KMS-11 (cell line): ENCODE results near the gene LOXL3.

Experiments
- H2AFZ ChIP-seq: fragments of 200-600 bp; sonication (generic); 2 replicates; pipeline ENCODE4 v1.6.1; 2016; ENCODE audit warnings: antibody characterized with exemption, mixed run types, low read depth
- H3K27ac ChIP-seq: fragments of 200-600 bp; sonication (generic); 2 replicates; pipeline ENCODE4 v1.6.1; 2016; ENCODE audit warnings: mild to moderate bottlenecking, mixed run types
- H3K27me3 ChIP-seq: fragments of 200-600 bp; sonication (generic); 2 replicates; pipeline ENCODE4 v1.6.1; 2017; ENCODE audit warnings: mild to moderate bottlenecking, low read depth, mixed run types, moderate library complexity; ENCODE audit not compliant: insufficient read depth
- H3K36me3 ChIP-seq: fragments of 200-600 bp; sonication (generic); 2 replicates; pipeline ENCODE4 v1.6.1; 2017; ENCODE audit warnings: mild to moderate bottlenecking, mixed run types; ENCODE audit not compliant: insufficient read depth
- H3K4me1 ChIP-seq: fragments of 200-600 bp; sonication (generic); 2 replicates; pipeline ENCODE4 v1.6.1; 2016; ENCODE audit warnings: mild to moderate bottlenecking, low read depth, mixed run types; ENCODE audit not compliant: poor library complexity, severe bottlenecking
- H3K4me2 ChIP-seq: fragments of 200-600 bp; sonication (generic); 2 replicates; pipeline ENCODE4 v1.7.0; 2016; ENCODE audit warnings: mild to moderate bottlenecking, mixed run types
- H3K4me3 ChIP-seq: fragments of 200-600 bp; sonication (generic); IDR thresholded peaks from 2 replicates; pipeline ENCODE4 v1.6.1; 2017; ENCODE audit warnings: low read depth, low read length, mixed read lengths; ENCODE audit not compliant: insufficient read depth
- H3K79me2 ChIP-seq: fragments of 200-600 bp; sonication (generic); 2 replicates; pipeline ENCODE4 v1.6.1; 2016; ENCODE audit warnings: low read depth, mixed run types; ENCODE audit not compliant: insufficient read depth
- H3K9ac ChIP-seq: fragments of 200-600 bp; sonication (generic); 2 replicates; pipeline ENCODE4 v1.6.1; 2016; ENCODE audit warnings: mild to moderate bottlenecking, mixed run types
- H4K20me1 ChIP-seq: fragments of 200-600 bp; sonication (generic); 2 replicates; pipeline ENCODE4 v1.6.1; 2016; ENCODE audit warnings: mild to moderate bottlenecking, mixed run types; ENCODE audit not compliant: insufficient read depth
- TF ChIP-seq, protein P1 (sequence below): fragments of 200-600 bp; sonication (generic); conservative IDR thresholded peaks from 2 replicates; pipeline ENCODE4 v1.6.1; 2017; ENCODE audit warnings: low read depth, mild to moderate bottlenecking, antibody characterized with exemption, low read length, moderate library complexity, mixed read lengths

The LOXL3 gene

DNA sequence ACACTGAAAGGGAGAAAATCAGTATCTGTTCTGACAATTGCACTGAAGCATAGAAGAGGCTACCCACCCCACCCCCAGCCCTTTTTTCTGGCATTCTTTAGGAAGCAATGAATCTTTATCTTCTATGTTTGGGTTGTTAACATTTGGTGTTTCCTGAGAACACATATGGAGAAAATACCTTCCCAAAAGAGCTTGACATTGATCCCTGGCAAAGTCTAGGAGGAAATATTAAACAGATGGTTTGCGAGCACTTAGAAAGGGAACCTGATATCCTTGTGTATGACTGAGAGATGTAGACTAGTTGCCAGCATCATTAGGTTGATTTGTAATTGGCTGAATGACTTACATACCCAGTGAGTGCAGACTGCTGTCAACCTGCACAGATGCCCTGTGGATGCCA, 43.7 kb upstream of the LOXL3 start:
- H2AFZ ChIP-seq: no peak overlapping the region
- TF ChIP-seq, protein P1, sequence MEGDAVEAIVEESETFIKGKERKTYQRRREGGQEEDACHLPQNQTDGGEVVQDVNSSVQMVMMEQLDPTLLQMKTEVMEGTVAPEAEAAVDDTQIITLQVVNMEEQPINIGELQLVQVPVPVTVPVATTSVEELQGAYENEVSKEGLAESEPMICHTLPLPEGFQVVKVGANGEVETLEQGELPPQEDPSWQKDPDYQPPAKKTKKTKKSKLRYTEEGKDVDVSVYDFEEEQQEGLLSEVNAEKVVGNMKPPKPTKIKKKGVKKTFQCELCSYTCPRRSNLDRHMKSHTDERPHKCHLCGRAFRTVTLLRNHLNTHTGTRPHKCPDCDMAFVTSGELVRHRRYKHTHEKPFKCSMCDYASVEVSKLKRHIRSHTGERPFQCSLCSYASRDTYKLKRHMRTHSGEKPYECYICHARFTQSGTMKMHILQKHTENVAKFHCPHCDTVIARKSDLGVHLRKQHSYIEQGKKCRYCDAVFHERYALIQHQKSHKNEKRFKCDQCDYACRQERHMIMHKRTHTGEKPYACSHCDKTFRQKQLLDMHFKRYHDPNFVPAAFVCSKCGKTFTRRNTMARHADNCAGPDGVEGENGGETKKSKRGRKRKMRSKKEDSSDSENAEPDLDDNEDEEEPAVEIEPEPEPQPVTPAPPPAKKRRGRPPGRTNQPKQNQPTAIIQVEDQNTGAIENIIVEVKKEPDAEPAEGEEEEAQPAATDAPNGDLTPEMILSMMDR: no peak
- H3K4me3 ChIP-seq: no peak overlapping the region
- H3K27ac ChIP-seq: no peak overlapping the region
- H3K36me3 ChIP-seq: no peaks in the 10 kb centered on the region
- H3K9ac ChIP-seq: no peak overlapping the region
- H3K27me3 ChIP-seq: no peaks in the 10 kb centered on the region
- no peaks in the 10 kb centered on the region for H4K20me1 ChIP-seq
- H3K79me2 ChIP-seq: no peaks in the 10 kb centered on the region
- H3K4me2 ChIP-seq: no peak overlapping the region
- H3K4me1 ChIP-seq: no peaks in the 10 kb centered on the region

DNA sequence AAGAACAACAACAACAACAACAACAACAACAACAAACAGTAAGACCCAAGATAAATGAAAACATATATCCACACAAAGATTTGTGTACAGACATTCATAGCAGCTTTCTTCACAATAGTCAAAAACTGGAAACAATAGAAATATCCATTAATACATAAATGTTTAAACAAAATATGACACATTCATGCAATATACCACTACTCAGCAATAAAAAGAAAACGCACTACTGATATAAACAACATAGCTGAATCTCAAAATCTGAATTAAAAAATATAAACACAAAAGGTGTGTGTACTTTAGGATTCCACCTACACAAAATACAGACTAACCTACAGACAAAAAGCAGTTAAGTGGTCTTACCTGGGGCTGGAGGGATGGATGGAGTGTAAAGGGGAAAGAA, 42.8 kb upstream of the LOXL3 start:
- no peaks in the 10 kb centered on the region for H3K4me1 ChIP-seq
- no peak overlapping the region for H3K4me3 ChIP-seq
- TF ChIP-seq, protein P1: no peak

DNA sequence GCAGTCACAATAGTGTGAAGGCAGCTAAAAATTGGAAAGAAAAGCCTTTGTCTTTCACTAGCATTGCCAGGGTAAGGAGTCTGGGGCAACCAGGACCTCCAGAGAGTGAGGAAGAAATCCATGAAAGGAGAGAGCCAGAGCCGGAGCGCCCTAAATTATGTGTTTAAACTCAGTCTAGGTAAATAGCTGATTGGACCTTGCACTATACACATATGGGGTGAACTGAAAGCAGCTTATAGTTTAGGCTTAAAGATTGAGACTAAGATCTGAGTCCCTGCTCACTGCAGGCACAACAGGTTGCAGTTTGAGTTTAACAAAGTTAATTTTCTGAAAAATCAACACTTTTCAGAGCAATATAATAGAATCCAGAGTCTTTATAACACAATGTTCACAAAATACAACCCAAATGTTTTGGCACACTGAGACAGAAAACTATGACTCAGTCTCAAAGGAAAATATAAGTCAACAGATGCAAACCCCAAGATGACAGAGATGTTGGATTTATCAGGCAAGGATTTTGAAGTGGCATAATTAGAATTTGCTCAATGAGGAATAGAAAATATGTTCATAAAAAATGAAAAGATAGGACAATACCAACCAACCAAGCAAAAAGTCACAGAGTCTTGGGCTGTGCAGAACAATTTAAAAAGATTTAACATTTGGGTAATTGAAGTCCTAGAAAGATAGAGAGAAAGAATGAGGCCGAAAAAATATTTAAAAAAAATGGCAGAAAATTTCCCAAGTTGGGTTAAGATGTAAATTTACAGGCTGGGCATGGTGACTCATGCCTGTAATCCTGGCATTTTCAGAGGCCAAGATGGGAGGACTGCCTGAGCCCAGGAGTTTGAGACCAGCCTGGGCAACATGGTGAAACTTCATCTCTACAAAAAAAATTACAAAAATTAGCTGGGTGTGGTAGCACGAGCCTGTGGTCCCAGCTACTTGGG, 40.4 kb upstream of the LOXL3 start:
- H3K79me2 ChIP-seq: no peaks in the 10 kb centered on the region
- H3K27me3 ChIP-seq: no peaks in the 10 kb centered on the region
- H3K27ac ChIP-seq: no peak overlapping the region
- TF ChIP-seq, protein P1: no peak
- no peaks in the 10 kb centered on the region for H4K20me1 ChIP-seq
- no peak overlapping the region for H3K9ac ChIP-seq
- H3K4me2 ChIP-seq: no peak overlapping the region
- H3K4me1 ChIP-seq: no peaks in the 10 kb centered on the region
- no peak overlapping the region for H2AFZ ChIP-seq
- no peak overlapping the region for H3K4me3 ChIP-seq
- H3K36me3 ChIP-seq: no peaks in the 10 kb centered on the region

More for the DNA sequence above, 42.8 kb upstream of the LOXL3 start:
- Histone ChIP-seq H3K9ac (no peak overlapping the region), H3K27ac (no peak overlapping the region), H2AFZ (no peak overlapping the region), H4K20me1 (no peaks in the 10 kb centered on the region), H3K36me3 (no peaks in the 10 kb centered on the region), H3K4me2 (no peak overlapping the region), H3K27me3 (no peaks in the 10 kb centered on the region), H3K79me2 (no peaks in the 10 kb centered on the region)

DNA sequence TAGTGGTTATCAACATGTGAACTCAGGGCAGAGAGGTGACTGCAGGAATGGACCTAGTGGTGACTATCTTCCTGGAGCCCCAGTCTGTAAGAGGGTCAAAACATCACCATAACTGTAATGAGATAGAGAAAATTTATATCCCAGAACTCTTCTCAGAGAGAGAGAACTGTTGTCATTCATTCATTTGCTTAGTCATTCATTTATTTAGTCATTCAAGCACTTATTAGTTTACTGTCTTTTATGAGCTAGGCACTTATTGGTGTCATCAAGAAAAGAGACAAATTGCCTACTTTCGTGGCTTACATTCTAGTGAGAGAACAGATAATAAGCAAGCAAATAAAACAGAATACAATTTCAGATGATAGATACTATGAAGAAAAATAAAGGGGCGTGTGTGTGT, 34.9 kb upstream of the LOXL3 start:
- TF ChIP-seq, protein P1: no peak
- Histone ChIP-seq H4K20me1 (no peaks in the 10 kb centered on the region), H3K4me2 (no peak overlapping the region), H3K4me1 (peaks cover 12% of the 10 kb centered on the region), H3K27me3 (no peaks in the 10 kb centered on the region), H3K4me3 (no peak overlapping the region), H2AFZ (no peak overlapping the region), H3K79me2 (no peaks in the 10 kb centered on the region), H3K27ac (no peak overlapping the region), H3K36me3 (no peaks in the 10 kb centered on the region), H3K9ac (no peak overlapping the region)
